Ascending aorta (tissue), 2 donors: ENCODE measurements around the gene KRT85. TPM values are rescaled to one million over a fixed set of nuclear protein-coding genes. Genes with fewer than 3 reads are reported as not detected.

Experiments used
- DNase-seq, 2 donors: peaks; one replicate each; pipeline ENCODE4 v3.0.0-alpha.2; 2019; ENCODE audit warnings: low spot score in 2 of 2
- H3K27ac ChIP-seq, 2 donors: fragments of 200-600 bp; sonication (generic); one replicate each; pipeline ENCODE4 v1.5.1; 2016 to 2017; ENCODE audit warnings: mild to moderate bottlenecking in 1 of 2
- H3K27me3 ChIP-seq: fragments of 200-600 bp; sonication (generic); one replicate; pipeline ENCODE4 v1.5.1; 2017
- H3K36me3 ChIP-seq, 2 donors: fragments of 200-600 bp; sonication (generic); one replicate each; pipeline ENCODE4 v1.5.1; 2016
- H3K4me1 ChIP-seq, 2 donors: fragments of 200-600 bp; sonication (generic); one replicate each; pipeline ENCODE4 v1.5.1; 2016 to 2017; ENCODE audit warnings: mild to moderate bottlenecking in 1 of 2
- H3K4me3 ChIP-seq, 2 donors: fragments of 200-600 bp; sonication (generic); one replicate each; pipeline ENCODE4 v1.5.1; 2016 to 2017; ENCODE audit warnings: mild to moderate bottlenecking in 1 of 2
- H3K9me3 ChIP-seq, 2 donors: fragments of 200-600 bp; sonication (generic); one replicate each; pipeline ENCODE4 v1.5.1; 2016
- CTCF ChIP-seq, 3 experiments: fragments of 200-600 bp in 2 of 3; fragments of 450-650 bp in 1 of 3; sonication (generic) in 2 of 3; IDR thresholded peaks; one replicate each; pipeline ENCODE4 v1.5.1; 2016 to 2019; ENCODE audit warnings: antibody characterized with exemption in 3 of 3, mild to moderate bottlenecking in 1 of 3, moderate library complexity in 1 of 3
- intact Hi-C: fragments of 100-400 bp; cut with DNase I; formaldehyde crosslinking; loops from one replicate; pipeline ENCODE4 v1.15.1; 2023
- total RNA-seq: library from RNA; depleted of rRNA; stranded (reverse); fragments of >200 nt; gene quantifications from one replicate; pipeline ENCODE4 v1.1.0, GENCODE V29; 2016

The KRT85 gene
- total RNA-seq, 1 donor from 2014 or later: not detected

GRCh38 chr12:52369809-52370208 is 2.5 kb upstream of the KRT85 start:
- no peak overlapping the region for H3K27ac ChIP-seq
- intact Hi-C loops: loop anchor here (5.0 to 10.0 kb wide), 2 partner anchors 213 to 605 kb away; no protein-coding TSS in a partner anchor
- peaks cover 0 to 11% of the 10 kb centered on the region in 2 donors for H3K4me1 ChIP-seq
- H3K4me3 ChIP-seq: no peak overlapping the region
- TF ChIP-seq CTCF (IDR thresholded peaks at IDR 0.05): no peak
- DNase-seq: no peak
- no peaks in the 10 kb centered on the region for H3K36me3 ChIP-seq
- no peaks in the 10 kb centered on the region for H3K9me3 ChIP-seq
- no peaks in the 10 kb centered on the region for H3K27me3 ChIP-seq

DNA sequence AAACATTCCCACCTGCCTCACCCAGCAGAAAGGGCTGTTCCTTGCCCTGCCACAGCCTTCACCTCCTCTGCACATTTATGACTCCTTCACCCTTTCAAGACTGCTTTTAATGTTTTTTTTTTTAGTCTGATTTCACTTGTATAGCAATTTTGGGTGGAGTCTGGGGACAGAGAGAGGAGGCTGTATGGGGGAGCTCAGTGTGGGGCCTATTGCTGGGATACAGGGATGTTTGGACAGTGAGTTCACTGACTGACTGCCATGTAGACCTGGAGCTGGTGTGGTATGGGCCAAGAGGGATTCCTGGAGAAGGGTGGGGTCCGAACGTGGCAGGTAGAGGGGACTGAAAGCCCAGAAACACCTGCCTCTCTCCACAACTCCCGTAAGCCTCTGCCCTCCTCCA is 1.9 kb upstream of the KRT85 start:
- no peaks in the 10 kb centered on the region for H3K27me3 ChIP-seq
- no peak overlapping the region for H3K27ac ChIP-seq
- no peak overlapping the region for H3K4me3 ChIP-seq
- H3K4me1 ChIP-seq: peaks cover 0 to 11% of the 10 kb centered on the region in 2 donors
- DNase-seq: no peak
- no peaks in the 10 kb centered on the region for H3K9me3 ChIP-seq
- TF ChIP-seq CTCF (IDR thresholded peaks at IDR 0.05): no peak
- intact Hi-C loops: no loop called here
- H3K36me3 ChIP-seq: no peaks in the 10 kb centered on the region

DNA sequence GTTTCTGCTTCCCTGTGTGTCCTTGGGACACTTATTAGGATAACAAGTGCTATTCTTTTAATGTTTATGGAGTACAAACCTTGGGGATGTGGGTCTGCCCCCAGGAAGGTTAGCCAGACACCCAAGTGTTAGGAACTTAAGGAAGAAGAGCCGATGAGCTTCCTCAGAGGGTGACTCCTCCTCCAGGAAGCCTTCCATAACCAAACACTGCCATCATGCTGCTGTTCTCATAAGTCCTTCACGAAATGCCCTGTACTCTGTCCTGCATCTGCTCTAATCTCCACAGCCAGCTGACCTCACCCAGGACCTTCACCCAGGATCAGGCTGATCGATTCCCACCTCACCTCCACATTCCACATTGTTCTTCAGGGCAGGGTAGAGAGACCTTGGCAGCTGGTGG is 1.2 kb upstream of the KRT85 start:
- intact Hi-C loops: no loop called here

DNA sequence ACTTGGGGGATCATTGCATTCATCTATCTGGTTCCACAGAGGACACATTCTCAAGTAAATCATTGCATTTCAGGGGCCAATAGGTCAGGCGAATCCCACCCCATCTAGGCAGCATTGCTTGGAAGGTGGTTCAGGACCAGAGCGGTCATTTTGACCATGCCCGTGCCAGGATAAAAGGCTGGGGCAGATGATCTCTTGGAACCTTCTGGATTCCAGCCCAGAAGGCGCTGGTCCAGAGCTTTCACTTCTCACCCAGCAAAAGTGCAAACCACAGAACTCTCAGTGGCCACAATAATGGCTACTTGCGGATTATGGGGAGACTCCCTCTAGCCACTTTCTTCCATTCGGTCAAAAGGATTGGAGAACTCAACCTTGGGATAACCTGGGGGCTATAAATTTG is 595 bp upstream of the KRT85 start:
- Histone ChIP-seq H3K27me3 (no peaks in the 10 kb centered on the region), H3K27ac (no peak overlapping the region), H3K36me3 (no peaks in the 10 kb centered on the region), H3K9me3 (no peaks in the 10 kb centered on the region), H3K4me3 (no peak overlapping the region), H3K4me1 (peaks cover 0 to 11% of the 10 kb centered on the region in 2 donors)
- DNase-seq: no peak
- intact Hi-C loops: no loop called here
- no peak for TF ChIP-seq CTCF (IDR thresholded peaks at IDR 0.05)

More for the DNA sequence above, 1.2 kb upstream of the KRT85 start:
- Histone ChIP-seq H3K27me3 (no peaks in the 10 kb centered on the region), H3K27ac (no peak overlapping the region), H3K4me3 (no peak overlapping the region), H3K9me3 (no peaks in the 10 kb centered on the region), H3K36me3 (no peaks in the 10 kb centered on the region), H3K4me1 (peaks cover 0 to 11% of the 10 kb centered on the region in 2 donors)
- TF ChIP-seq CTCF (IDR thresholded peaks at IDR 0.05): no peak
- DNase-seq: no peak

- intact Hi-C loops: no loop called here
- no peaks in the 10 kb centered on the region for H3K36me3 ChIP-seq
These were observed 2.3 kb downstream of the KRT85 start for GRCh38 chr12:52364901-52365489.

More at GRCh38 chr12:52364901-52365489, 2.3 kb downstream of the KRT85 start:
- Histone ChIP-seq H3K4me1 (no peaks in the 10 kb centered on the region), H3K27me3 (no peaks in the 10 kb centered on the region), H3K4me3 (no peak overlapping the region), H3K9me3 (no peaks in the 10 kb centered on the region), H3K27ac (no peak overlapping the region)
- no peak for DNase-seq
- no peak for TF ChIP-seq CTCF (IDR thresholded peaks at IDR 0.05)
